C4-2B (cell line): ENCODE measurements around the gene TAS1R3.

Experiments
- CTCF ChIP-seq: fragments of 450-650 bp; conservative IDR thresholded peaks from 2 replicates; pipeline ENCODE4 v1.5.1; 2017; ENCODE audit warnings: mild to moderate bottlenecking
- ZFX ChIP-seq: fragments of 450-650 bp; IDR thresholded peaks from 2 replicates; pipeline ENCODE4 v1.6.1; 2017

GRCh38 chr1:1297802-1298424 is 33.2 kb upstream of the TAS1R3 start:
- TF ChIP-seq CTCF, result no peak
- no peak for TF ChIP-seq ZFX
